SK-N-SH (cell line): ENCODE measurements around the gene CNRIP1. TPM values are rescaled to one million over a fixed set of nuclear protein-coding genes. Genes with fewer than 3 reads are reported as not detected.

ENCODE experiments used
- CTCF ChIA-PET: fragments of 300-600, 350-600 bp; formaldehyde crosslinking; extraction: SDS; loops from one replicate; lab custom pipeline; 2021; lab: Yijun Ruan, JAX
- POLR2A ChIA-PET: fragments of 350-600 bp; sonication (Branson Sonifier 250); formaldehyde crosslinking; extraction: SDS; loops from one replicate; lab custom pipeline; 2020; ENCODE audit warnings: antibody characterized with exemption, inconsistent platforms; lab: Yijun Ruan, JAX
- DNase-seq: peaks from one replicate; pipeline ENCODE4 v3.0.0; 2012
- H2AFZ ChIP-seq: fragments of 200-600 bp; sonication (generic); 2 replicates; pipeline ENCODE4 v1.8.1; 2016; ENCODE audit warnings: antibody characterized with exemption, mild to moderate bottlenecking, low read depth
- H3F3A ChIP-seq: fragments of 200-600 bp; sonication (generic); replicated peaks from 2 replicates; pipeline ENCODE3; 2016; ENCODE audit warnings: antibody characterized with exemption, mild to moderate bottlenecking; ENCODE audit not compliant: insufficient read depth
- H3K27ac ChIP-seq, 2 experiments: fragments of 200-500 bp in 1 of 2; fragments of 200-600 bp in 1 of 2; sonication (Bioruptor generic) in 1 of 2; sonication (generic), shearing (Covaris generic) in 1 of 2; 2 replicates each; pipeline versions ENCODE4 v1.5.1 to v1.6.1; 2014 to 2016; ENCODE audit warnings: low read depth in 2 of 2, inconsistent platforms in 1 of 2, low read length in 1 of 2, mild to moderate bottlenecking in 1 of 2, mixed read lengths in 1 of 2
- H3K27me3 ChIP-seq: fragments of 200-600 bp; sonication (generic), shearing (Covaris generic); 2 replicates; pipeline ENCODE4 v1.6.1; 2016; ENCODE audit warnings: mixed run types; ENCODE audit not compliant: insufficient read depth
- H3K36me3 ChIP-seq, 2 experiments: fragments of 200-500 bp in 1 of 2; fragments of 200-600 bp in 1 of 2; sonication (Bioruptor generic) in 1 of 2; sonication (generic) in 1 of 2; replicated peaks in 1 of 2; 2 replicates each; pipeline versions ENCODE3 to v1.5.1; 2014 to 2016; ENCODE audit warnings: low read length in 1 of 2, mild to moderate bottlenecking in 1 of 2; ENCODE audit not compliant: insufficient read depth in 2 of 2, control insufficient read depth in 1 of 2
- H3K4me1 ChIP-seq, 2 experiments: fragments of 200-500 bp in 1 of 2; fragments of 200-600 bp in 1 of 2; sonication (Bioruptor generic) in 1 of 2; sonication (generic), shearing (Covaris generic) in 1 of 2; 2 replicates each; pipeline versions ENCODE4 v1.5.1 to v1.6.1; 2014 to 2016; ENCODE audit warnings: low read depth in 1 of 2, low read length in 1 of 2, mixed run types in 1 of 2; ENCODE audit not compliant: insufficient read depth in 2 of 2, control insufficient read depth in 1 of 2
- H3K4me2 ChIP-seq: fragments of 200-600 bp; sonication (generic), shearing (Covaris generic); 2 replicates; pipeline ENCODE4 v1.6.1; 2017; ENCODE audit warnings: mixed run types
- H3K4me3 ChIP-seq, 2 experiments: fragments of 200-500 bp in 1 of 2; fragments of 200-600 bp in 1 of 2; sonication (Bioruptor generic) in 1 of 2; sonication (generic), shearing (Covaris generic) in 1 of 2; 2 replicates each; pipeline versions ENCODE4 v1.5.1 to v1.8.1; 2014 to 2016; ENCODE audit warnings: low read depth in 2 of 2, inconsistent platforms in 1 of 2, low read length in 1 of 2, mild to moderate bottlenecking in 1 of 2, mixed read lengths in 1 of 2, moderate library complexity in 1 of 2
- H3K79me2 ChIP-seq: fragments of 200-600 bp; sonication (generic); 2 replicates; pipeline ENCODE4 v1.8.1; 2017; ENCODE audit warnings: mild to moderate bottlenecking; ENCODE audit not compliant: insufficient read depth
- H3K9ac ChIP-seq: fragments of 200-600 bp; sonication (generic); 2 replicates; pipeline ENCODE4 v1.6.1; 2017; ENCODE audit warnings: mixed run types
- H3K9me2 ChIP-seq: fragments of 200-600 bp; sonication (generic); 2 replicates; pipeline ENCODE4 v1.6.1; 2017; ENCODE audit warnings: mixed run types
- H3K9me3 ChIP-seq: fragments of 200-600 bp; sonication (generic); 2 replicates; pipeline ENCODE4 v1.6.1; 2017; ENCODE audit warnings: mixed run types, mild to moderate bottlenecking, moderate library complexity
- H4K20me1 ChIP-seq: fragments of 200-600 bp; sonication (generic); 2 replicates; pipeline ENCODE4 v1.6.1; 2017; ENCODE audit warnings: mild to moderate bottlenecking, mixed run types; ENCODE audit not compliant: insufficient read depth
- CHD2 ChIP-seq: fragments of 150-350 bp; IDR thresholded peaks from 2 replicates; pipeline ENCODE4 v1.6.1; 2018; ENCODE audit warnings: low read length; ENCODE audit not compliant: partially characterized antibody
- EP300 ChIP-seq, 2 experiments: IDR thresholded peaks; 2 replicates each; pipeline versions ENCODE4 v1.4.0 to v1.6.1; 2012; ENCODE audit warnings: borderline replicate concordance in 1 of 2, low read depth in 1 of 2, low read length in 1 of 2
- EZH2phosphoT487 ChIP-seq: fragments of 200-600 bp; sonication (generic); IDR thresholded peaks from 2 replicates; pipeline ENCODE4 v1.6.1; 2017; ENCODE audit warnings: low read depth, mixed run types, mild to moderate bottlenecking, antibody characterized with exemption, moderate library complexity, borderline replicate concordance
- FOXJ3 ChIP-seq: sonication (generic); formaldehyde crosslinking; IDR thresholded peaks from 2 replicates; pipeline ENCODE4 v1.5.1; 2020; ENCODE audit warnings: mild to moderate bottlenecking, missing genetic modification reagents
- GABPA ChIP-seq: IDR thresholded peaks from 2 replicates; pipeline ENCODE4 v1.4.0; 2012; ENCODE audit warnings: low read depth, mild to moderate bottlenecking
- MEF2A ChIP-seq: IDR thresholded peaks from 2 replicates; pipeline ENCODE4 v1.4.0; 2012; ENCODE audit warnings: low read depth, borderline replicate concordance
- NFIC ChIP-seq: IDR thresholded peaks from 2 replicates; pipeline ENCODE4 v1.4.0; 2012; ENCODE audit warnings: borderline replicate concordance
- RAD21 ChIP-seq: IDR thresholded peaks from 2 replicates; pipeline ENCODE4 v1.6.1; 2012; ENCODE audit warnings: mild to moderate bottlenecking, low read length
- RFX5 ChIP-seq: IDR thresholded peaks from 2 replicates; pipeline ENCODE4 v1.6.1; 2012; ENCODE audit warnings: mild to moderate bottlenecking, improper control_type of control experiment, low read length
- RXRA ChIP-seq: IDR thresholded peaks from 2 replicates; pipeline ENCODE4 v1.4.0; 2012; ENCODE audit warnings: low read depth, mild to moderate bottlenecking, borderline replicate concordance
- SMC3 ChIP-seq: IDR thresholded peaks from 2 replicates; pipeline ENCODE4 v1.6.1; 2012; ENCODE audit warnings: low read depth, low read length, improper control_type of control experiment
- TCF12 ChIP-seq: IDR thresholded peaks from 2 replicates; pipeline ENCODE4 v1.4.0; 2012
- TEAD4 ChIP-seq: IDR thresholded peaks from 2 replicates; pipeline ENCODE4 v1.4.0; 2012; ENCODE audit warnings: mild to moderate bottlenecking, borderline replicate concordance; ENCODE audit not compliant: insufficient read depth
- WGBS: methylation state at CpG from one replicate; pipeline ENCODE4 v1.1.6; 2017; ENCODE audit warnings: low lambda C conversion rate; 5-methylcytosine and 5-hydroxymethylcytosine counted together
- polyA plus RNA-seq, 3 experiments: library from polyadenylated mRNA; depleted of rRNA; stranded (reverse); fragments of >200 nt; gene quantifications; 2 replicates each; pipeline ENCODE4 v1.2.3, GENCODE V29; 2012
- TF ChIP-seq, protein P1 (sequence below): IDR thresholded peaks from 2 replicates; pipeline ENCODE4 v1.4.0; 2012; ENCODE audit warnings: low read depth, borderline replicate concordance
- TF ChIP-seq, protein P2 (sequence below): fragments of 150-350 bp; IDR thresholded peaks from 2 replicates; pipeline ENCODE4 v1.6.1; 2017; ENCODE audit warnings: antibody characterized with exemption, low read length, low read depth, borderline replicate concordance
- TF ChIP-seq, protein P3 (sequence below): IDR thresholded peaks from 2 replicates; pipeline ENCODE4; 2012

Gene CNRIP1
- polyA plus RNA-seq, 1 of the 3 experiments (the other 2 are of a cell fraction) = 55.5 TPM

DNA sequence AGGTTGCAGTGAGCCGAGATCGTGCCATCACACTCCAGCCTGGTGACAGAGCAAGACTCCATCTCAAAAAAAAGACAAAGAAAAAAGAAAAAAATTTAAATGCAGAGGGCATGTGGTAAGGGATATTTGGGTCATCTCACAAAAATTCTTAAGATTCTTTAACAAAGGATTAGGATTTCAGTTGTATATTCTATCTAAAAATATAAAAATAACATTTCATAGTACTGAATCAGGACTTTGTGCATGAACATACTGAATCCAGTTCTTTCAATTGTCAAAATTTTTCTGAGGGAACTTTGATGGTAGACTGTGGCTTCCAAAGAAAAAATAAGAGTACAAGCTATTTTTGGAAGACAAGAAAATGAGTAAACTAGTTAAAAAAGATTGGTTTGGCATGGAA, 60.9 kb downstream of the CNRIP1 start:
- POLR2A ChIA-PET = no interaction called here
- Histone ChIP-seq H3K9me3 (no peaks in the 10 kb centered on the region), H3K36me3 (no peaks in the 10 kb centered on the region), H3K4me3 (no peak overlapping the region), H3K27me3 (no peaks in the 10 kb centered on the region), H3K9me2 (no peaks in the 10 kb centered on the region), H3K79me2 (peaks cover 16% of the 10 kb centered on the region), H2AFZ (0 out of 2 replicates have a peak overlapping the region, but pooled peaks have one; percentile 56), H4K20me1 (no peaks in the 10 kb centered on the region), H3K4me2 (peak overlapping the region; percentile 15; the same call in 1 of the 2 replicates), H3K9ac (peak overlapping the region; percentile 36; the same call in 1 of the 2 replicates), H3K27ac (peak overlapping the region in 1 of 2 experiments; percentile 53; a peak in 2 of 4 replicates), H3F3A (peaks cover 25% of the 10 kb centered on the region), H3K4me1 (peaks cover 4 to 33% of the 10 kb centered on the region in 2 experiments; a peak in 3 of 4 replicates)
- TF ChIP-seq GABPA = no peak
- no peak for TF ChIP-seq CHD2
- no peak for TF ChIP-seq SMC3
- no peak for TF ChIP-seq NFIC
- TF ChIP-seq, protein P1, sequence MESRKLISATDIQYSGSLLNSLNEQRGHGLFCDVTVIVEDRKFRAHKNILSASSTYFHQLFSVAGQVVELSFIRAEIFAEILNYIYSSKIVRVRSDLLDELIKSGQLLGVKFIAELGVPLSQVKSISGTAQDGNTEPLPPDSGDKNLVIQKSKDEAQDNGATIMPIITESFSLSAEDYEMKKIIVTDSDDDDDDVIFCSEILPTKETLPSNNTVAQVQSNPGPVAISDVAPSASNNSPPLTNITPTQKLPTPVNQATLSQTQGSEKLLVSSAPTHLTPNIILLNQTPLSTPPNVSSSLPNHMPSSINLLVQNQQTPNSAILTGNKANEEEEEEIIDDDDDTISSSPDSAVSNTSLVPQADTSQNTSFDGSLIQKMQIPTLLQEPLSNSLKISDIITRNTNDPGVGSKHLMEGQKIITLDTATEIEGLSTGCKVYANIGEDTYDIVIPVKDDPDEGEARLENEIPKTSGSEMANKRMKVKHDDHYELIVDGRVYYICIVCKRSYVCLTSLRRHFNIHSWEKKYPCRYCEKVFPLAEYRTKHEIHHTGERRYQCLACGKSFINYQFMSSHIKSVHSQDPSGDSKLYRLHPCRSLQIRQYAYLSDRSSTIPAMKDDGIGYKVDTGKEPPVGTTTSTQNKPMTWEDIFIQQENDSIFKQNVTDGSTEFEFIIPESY = no peak
- TF ChIP-seq, protein P2, sequence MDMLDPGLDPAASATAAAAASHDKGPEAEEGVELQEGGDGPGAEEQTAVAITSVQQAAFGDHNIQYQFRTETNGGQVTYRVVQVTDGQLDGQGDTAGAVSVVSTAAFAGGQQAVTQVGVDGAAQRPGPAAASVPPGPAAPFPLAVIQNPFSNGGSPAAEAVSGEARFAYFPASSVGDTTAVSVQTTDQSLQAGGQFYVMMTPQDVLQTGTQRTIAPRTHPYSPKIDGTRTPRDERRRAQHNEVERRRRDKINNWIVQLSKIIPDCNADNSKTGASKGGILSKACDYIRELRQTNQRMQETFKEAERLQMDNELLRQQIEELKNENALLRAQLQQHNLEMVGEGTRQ = no peak
- no peak for TF ChIP-seq TEAD4
- no peak for TF ChIP-seq MEF2A
- TF ChIP-seq TCF12 = no peak
- TF ChIP-seq, protein P3, sequence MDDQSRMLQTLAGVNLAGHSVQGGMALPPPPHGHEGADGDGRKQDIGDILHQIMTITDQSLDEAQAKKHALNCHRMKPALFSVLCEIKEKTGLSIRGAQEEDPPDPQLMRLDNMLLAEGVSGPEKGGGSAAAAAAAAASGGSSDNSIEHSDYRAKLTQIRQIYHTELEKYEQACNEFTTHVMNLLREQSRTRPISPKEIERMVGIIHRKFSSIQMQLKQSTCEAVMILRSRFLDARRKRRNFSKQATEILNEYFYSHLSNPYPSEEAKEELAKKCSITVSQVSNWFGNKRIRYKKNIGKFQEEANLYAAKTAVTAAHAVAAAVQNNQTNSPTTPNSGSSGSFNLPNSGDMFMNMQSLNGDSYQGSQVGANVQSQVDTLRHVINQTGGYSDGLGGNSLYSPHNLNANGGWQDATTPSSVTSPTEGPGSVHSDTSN = no peak
- no peak for TF ChIP-seq RXRA
- no peak for TF ChIP-seq EP300 (IDR thresholded peaks at IDR 0.05; ENCODE audit: borderline replicate concordance in 1 of 2, low read depth in 1 of 2, low read length in 1 of 2)
- no peak for TF ChIP-seq FOXJ3 (CRISPR knock-in tag)
- TF ChIP-seq RFX5 = no peak
- no peak for TF ChIP-seq EZH2phosphoT487
- TF ChIP-seq RAD21 = no peak
- WGBS = 88% methylated on average over 2 of the region's 2 CpGs
- DNase-seq = no peak
- CTCF ChIA-PET = interaction anchor here (1.1 kb wide), 1 partner anchor 137 kb away, joined by 5 read pairs; no protein-coding TSS in a partner anchor
